Measurements from ENCODE around the gene RTTN. TPM values are rescaled to one million over a fixed set of nuclear protein-coding genes. Genes with fewer than 3 reads are reported as not detected.

RTTN gene
- total and polyA plus RNA-seq, 2 experiments from 2014 or later, result 7.2 to 31.0 TPM

DNA sequence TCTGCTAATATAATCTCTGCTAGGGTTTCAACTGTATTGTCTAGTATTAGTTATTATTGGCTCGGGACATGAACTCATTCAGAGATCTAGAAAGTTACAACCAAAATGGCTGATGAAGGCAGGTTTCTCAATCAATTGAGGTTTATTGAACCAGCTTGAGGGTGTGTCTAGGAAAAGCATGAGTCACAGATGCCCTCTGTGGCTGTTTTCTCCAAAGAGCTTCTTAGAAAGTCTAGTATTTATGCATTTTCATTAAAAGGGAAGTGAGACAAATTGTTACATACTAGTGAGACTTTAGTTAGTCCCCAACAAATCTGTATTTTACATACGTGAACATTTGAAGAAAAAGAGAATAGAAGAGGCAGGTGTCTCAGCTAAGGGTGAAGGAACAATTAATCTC, 23.0 kb upstream of the RTTN start (continued):
- TF ChIP-seq, protein P1, sequence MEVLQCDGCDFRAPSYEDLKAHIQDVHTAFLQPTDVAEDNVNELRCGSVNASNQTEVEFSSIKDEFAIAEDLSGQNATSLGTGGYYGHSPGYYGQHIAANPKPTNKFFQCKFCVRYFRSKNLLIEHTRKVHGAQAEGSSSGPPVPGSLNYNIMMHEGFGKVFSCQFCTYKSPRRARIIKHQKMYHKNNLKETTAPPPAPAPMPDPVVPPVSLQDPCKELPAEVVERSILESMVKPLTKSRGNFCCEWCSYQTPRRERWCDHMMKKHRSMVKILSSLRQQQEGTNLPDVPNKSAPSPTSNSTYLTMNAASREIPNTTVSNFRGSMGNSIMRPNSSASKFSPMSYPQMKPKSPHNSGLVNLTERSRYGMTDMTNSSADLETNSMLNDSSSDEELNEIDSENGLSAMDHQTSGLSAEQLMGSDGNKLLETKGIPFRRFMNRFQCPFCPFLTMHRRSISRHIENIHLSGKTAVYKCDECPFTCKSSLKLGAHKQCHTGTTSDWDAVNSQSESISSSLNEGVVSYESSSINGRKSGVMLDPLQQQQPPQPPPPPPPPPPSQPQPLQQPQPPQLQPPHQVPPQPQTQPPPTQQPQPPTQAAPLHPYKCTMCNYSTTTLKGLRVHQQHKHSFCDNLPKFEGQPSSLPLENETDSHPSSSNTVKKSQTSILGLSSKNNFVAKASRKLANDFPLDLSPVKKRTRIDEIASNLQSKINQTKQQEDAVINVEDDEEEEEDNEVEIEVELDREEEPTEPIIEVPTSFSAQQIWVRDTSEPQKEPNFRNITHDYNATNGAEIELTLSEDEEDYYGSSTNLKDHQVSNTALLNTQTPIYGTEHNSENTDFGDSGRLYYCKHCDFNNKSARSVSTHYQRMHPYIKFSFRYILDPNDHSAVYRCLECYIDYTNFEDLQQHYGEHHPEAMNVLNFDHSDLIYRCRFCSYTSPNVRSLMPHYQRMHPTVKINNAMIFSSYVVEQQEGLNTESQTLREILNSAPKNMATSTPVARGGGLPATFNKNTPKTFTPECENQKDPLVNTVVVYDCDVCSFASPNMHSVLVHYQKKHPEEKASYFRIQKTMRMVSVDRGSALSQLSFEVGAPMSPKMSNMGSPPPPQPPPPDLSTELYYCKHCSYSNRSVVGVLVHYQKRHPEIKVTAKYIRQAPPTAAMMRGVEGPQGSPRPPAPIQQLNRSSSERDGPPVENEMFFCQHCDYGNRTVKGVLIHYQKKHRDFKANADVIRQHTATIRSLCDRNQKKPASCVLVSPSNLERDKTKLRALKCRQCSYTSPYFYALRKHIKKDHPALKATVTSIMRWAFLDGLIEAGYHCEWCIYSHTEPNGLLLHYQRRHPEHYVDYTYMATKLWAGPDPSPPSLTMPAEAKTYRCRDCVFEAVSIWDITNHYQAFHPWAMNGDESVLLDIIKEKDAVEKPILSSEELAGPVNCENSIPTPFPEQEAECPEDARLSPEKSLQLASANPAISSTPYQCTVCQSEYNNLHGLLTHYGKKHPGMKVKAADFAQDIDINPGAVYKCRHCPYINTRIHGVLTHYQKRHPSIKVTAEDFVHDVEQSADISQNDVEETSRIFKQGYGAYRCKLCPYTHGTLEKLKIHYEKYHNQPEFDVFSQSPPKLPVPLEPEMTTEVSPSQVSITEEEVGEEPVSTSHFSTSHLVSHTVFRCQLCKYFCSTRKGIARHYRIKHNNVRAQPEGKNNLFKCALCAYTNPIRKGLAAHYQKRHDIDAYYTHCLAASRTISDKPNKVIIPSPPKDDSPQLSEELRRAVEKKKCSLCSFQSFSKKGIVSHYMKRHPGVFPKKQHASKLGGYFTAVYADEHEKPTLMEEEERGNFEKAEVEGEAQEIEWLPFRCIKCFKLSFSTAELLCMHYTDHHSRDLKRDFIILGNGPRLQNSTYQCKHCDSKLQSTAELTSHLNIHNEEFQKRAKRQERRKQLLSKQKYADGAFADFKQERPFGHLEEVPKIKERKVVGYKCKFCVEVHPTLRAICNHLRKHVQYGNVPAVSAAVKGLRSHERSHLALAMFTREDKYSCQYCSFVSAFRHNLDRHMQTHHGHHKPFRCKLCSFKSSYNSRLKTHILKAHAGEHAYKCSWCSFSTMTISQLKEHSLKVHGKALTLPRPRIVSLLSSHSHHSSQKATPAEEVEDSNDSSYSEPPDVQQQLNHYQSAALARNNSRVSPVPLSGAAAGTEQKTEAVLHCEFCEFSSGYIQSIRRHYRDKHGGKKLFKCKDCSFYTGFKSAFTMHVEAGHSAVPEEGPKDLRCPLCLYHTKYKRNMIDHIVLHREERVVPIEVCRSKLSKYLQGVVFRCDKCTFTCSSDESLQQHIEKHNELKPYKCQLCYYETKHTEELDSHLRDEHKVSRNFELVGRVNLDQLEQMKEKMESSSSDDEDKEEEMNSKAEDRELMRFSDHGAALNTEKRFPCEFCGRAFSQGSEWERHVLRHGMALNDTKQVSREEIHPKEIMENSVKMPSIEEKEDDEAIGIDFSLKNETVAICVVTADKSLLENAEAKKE (CRISPR knock-in tag; IDR thresholded peaks at IDR 0.05), result no peak

- no peaks in the 10 kb centered on the region for H3K36me3 Mint-ChIP-seq (ENCODE audit: low read depth)
- Histone ChIP-seq H3K27me3 (ENCODE audit: insufficient read depth) (no peaks in the 10 kb centered on the region), H3K4me2 (no peak overlapping the region), H2AFZ (no peak overlapping the region), H3K79me2 (replicated peaks; ENCODE audit: insufficient read depth) (no peaks in the 10 kb centered on the region), H3F3A (replicated peaks; ENCODE audit: low read depth) (no peaks in the 10 kb centered on the region), H3K9me2 (ENCODE audit: insufficient read depth) (peaks cover 5% of the 10 kb centered on the region; the same call in 1 of the 2 replicates), H3K36me3 (ENCODE audit: insufficient read depth) (no peaks in the 10 kb centered on the region), H3K27ac (ENCODE audit: low read depth) (no peak overlapping the region), H3K4me3 (no peak overlapping the region), H4K20me1 (replicated peaks; ENCODE audit: insufficient read depth) (no peaks in the 10 kb centered on the region; the same call in 1 of the 2 replicates), H3K4me1 (ENCODE audit: insufficient read depth) (no peaks in the 10 kb centered on the region)
- DNase-seq (ENCODE audit: low spot score), result no peak
- peaks cover 9% of the 10 kb centered on the region; the same call in 1 of the 3 replicates for H3K9me3 Mint-ChIP-seq
- no peak overlapping the region for H3K4me3 Mint-ChIP-seq
- H3K27me3 Mint-ChIP-seq (ENCODE audit: insufficient read depth, low read depth, poor library complexity), result peaks cover 7% of the 10 kb centered on the region
- no peak for ATAC-seq
- no peaks in the 10 kb centered on the region for H3K4me1 Mint-ChIP-seq
- no peak overlapping the region for H3K27ac Mint-ChIP-seq
- no peak for TF ChIP-seq POLR2AphosphoS5 (IDR thresholded peaks at IDR 0.05; ENCODE audit: low read depth)
- TF ChIP-seq EZH2phosphoT487 (IDR thresholded peaks at IDR 0.05; ENCODE audit: unreplicated experiment), result no peak
- no peak for TF ChIP-seq CREB1 (CRISPR knock-in tag; IDR thresholded peaks at IDR 0.05; ENCODE audit: low read depth)
- TF ChIP-seq EZH2 (IDR thresholded peaks at IDR 0.05; ENCODE audit: low read depth, unreplicated experiment), result no peak
- TF ChIP-seq ZNF114 (CRISPR knock-in tag; IDR thresholded peaks at IDR 0.05), result no peak
- no peak for TF ChIP-seq CTCF (conservative IDR thresholded peaks at IDR 0.05; ENCODE audit: low read depth in 2 of 2)
- no peak for TF ChIP-seq JUNB (IDR thresholded peaks at IDR 0.05; ENCODE audit: unreplicated experiment)
- TF ChIP-seq REST (IDR thresholded peaks at IDR 0.05; ENCODE audit: unreplicated experiment), result no peak
- no peak for TF ChIP-seq NANOG (IDR thresholded peaks at IDR 0.05; ENCODE audit: borderline replicate concordance)
- TF ChIP-seq ZNF331 (CRISPR knock-in tag; IDR thresholded peaks at IDR 0.05; ENCODE audit: low read depth), result no peak
- no peak for TF ChIP-seq STAT1 (IDR thresholded peaks at IDR 0.05; ENCODE audit: unreplicated experiment)
- TF ChIP-seq, protein P2, sequence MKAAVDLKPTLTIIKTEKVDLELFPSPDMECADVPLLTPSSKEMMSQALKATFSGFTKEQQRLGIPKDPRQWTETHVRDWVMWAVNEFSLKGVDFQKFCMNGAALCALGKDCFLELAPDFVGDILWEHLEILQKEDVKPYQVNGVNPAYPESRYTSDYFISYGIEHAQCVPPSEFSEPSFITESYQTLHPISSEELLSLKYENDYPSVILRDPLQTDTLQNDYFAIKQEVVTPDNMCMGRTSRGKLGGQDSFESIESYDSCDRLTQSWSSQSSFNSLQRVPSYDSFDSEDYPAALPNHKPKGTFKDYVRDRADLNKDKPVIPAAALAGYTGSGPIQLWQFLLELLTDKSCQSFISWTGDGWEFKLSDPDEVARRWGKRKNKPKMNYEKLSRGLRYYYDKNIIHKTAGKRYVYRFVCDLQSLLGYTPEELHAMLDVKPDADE (IDR thresholded peaks at IDR 0.05), result no peak
These were observed 22.0 kb upstream of the RTTN start for GRCh38 chr18:70227438-70227837.

Data from GM23338 (cell line).